Stimulated activated CD8-positive, alpha-beta memory T cell treated with anti-CD3 and anti-CD28 coated beads, Interleukin-12 subunit alpha, Interleukin-12 subunit beta, amount 100 ng/mL, for 24 hours (primary cell): ENCODE measurements around the gene CDYL.

Experiments used
- DNase-seq: peaks from one replicate; pipeline ENCODE4 v3.0.0-alpha.2; 2020; ENCODE audit errors: extremely low read depth

Gene CDYL

DNA sequence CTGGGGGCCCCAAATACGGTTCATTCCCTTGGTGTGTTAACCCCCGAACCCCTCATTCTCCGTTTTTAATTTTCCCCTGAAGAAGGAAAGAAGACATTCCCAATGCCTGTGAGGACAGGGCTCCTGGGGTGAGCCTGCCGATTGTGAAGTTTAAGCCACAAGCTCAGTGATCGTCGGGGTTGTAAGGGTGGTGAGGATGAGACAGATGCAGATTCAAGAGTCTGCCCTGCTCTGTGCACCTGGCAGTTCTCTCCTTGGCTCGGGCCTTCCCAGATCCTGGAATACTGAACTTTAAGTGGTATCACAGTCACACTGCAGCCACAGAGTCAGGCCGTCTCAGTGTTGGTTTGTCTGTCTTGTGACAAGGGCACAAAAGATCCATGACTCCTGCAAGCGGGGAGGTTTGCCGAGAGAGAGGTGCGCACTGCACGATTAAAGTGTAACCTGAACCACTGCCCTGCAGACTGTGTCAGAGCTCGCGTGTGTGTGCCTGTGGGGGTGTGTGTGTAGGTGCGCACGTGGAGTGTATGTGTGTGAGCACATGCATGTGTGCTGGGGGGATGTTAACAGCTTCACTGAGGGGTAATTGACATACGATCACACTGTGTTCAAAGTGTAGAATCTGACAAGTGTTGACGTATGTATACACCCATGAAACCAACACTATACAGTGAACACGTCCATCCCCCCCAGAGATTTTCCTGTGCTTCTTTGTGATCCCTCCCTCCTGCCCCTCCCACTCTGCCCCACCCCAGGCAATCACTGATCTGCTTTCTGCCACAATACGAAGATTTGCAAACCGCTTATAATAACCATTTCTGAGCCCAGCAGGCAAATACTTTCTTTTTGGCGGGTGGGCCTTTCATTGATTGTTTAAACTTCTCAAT is 188.7 kb downstream of the CDYL start:
- DNase-seq, result no peak

GRCh38 chr6:4965562-4966389 is 189.6 kb downstream of the CDYL start:
- DNase-seq, result no peak

GRCh38 chr6:4967301-4968030 is 191.3 kb downstream of the CDYL start:
- DNase-seq, result no peak

- no peak for DNase-seq
Observed at GRCh38 chr6:4969609-4970285, 193.5 kb downstream of the CDYL start.

DNA sequence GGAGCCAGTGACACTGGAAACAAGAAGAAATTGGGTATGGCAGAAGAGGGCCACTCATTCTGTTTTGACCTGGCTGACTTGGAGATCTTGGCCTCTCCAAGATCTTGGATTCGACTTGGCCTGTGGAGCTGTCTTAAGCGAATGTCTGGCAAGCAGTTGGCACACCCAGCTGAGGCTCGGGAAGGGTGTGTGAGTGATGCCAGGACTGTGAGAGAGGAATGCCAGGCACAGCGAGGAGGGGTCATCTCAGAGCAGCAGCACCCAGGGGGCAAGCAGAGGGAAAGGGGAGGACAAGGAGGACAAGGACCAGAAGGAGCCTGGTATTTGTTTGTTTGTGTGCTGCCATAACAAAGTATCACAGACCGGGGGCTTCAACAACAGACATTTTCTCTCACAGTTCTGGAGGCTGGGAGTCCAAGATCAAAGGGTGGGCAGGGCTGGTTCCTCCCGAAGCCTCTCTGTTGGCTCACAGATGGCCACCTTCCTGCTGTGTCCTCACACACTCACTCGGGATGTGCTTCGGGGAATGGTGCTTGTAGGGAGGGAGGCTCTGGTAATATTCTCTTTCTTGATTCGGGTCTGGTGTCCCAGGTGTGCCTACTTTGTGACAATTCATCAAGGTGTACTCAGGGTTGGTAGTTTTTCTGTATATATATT is 194.7 kb downstream of the CDYL start:
- DNase-seq, result no peak

- no peak for DNase-seq
Observed at GRCh38 chr6:4971851-4972250, 195.6 kb downstream of the CDYL start.

- DNase-seq, result no peak
Observed at GRCh38 chr6:4972438-4972837, 196.2 kb downstream of the CDYL start.

DNA sequence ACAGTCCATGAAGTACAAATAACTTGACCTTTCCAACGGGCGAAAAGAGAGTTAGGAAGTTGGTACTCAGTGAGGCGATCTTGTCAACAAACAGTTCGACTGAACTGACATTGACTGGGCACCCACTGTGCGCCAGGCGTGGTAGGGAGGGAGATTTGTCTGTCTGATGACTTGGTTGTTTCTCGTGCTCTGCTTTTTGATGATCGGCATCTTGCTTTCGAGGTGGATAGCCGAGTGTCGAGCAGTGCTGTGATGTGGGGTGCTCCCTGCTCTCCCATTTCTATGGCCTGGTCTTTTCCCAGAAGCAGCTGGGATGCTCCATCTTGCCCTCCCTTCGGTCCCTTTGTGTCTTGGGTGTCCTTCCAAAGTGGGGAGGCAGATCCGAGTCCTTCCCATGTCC is 197.2 kb downstream of the CDYL start:
- DNase-seq, result no peak

GRCh38 chr6:4973982-4974745 is 198.0 kb downstream of the CDYL start:
- no peak for DNase-seq

DNA sequence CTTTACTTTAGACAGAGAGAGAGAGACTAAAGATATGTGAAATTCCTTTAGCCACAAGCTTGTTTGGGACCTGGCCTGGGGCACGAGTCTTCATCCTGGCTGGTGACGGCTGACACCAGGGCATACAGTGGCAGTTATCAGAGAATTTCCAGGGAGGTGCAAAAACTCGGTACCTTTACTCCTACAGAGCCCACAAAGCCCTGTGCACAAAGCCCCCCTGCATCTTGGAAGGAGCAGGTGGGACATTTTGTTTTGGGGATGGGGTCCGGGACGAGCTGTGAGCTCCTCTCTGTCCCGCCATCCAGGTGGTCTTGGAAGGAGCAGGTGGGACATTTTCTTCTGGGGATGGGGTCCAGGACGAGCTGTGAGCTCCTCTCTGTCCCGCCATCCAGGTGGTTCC is 198.8 kb downstream of the CDYL start:
- no peak for DNase-seq

DNA sequence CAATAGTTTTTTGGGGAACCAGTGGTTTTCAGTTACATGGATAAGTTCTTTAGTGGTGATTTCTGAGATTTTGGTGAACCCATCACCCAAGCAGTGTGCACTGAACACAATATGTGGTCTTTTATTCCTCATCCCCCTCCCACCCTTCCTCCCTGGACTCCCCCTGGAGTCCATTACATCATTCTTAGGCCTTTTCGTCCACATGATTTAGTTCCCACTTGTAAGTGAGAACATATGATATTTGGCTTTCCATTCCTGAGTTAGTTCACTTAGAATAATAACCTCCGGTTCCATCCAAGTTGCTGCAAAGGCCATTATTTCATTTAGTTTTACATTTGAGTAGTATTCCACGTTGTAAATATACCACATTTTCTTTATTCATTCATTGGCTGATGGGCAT is 199.3 kb downstream of the CDYL start:
- DNase-seq, result no peak

- DNase-seq, result no peak
Observed at GRCh38 chr6:4977468-4977867, 201.3 kb downstream of the CDYL start.

DNA sequence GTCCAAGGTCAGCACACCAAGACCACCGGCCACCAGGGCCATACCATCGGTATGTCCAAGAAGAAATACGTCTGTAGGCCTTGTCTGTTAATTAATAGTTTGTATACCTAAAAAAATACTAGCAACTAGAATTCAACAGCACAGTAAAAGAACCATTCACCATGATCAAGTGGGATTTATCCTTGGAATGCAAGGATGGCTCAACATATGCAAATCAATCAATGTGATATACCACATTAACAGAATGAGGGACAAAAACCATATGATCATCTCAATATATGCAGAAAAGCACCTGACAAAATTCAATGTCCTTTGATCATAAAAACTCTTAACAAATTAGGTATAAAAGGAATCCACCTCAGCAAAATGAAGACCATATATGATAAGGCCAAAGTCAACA is 203.2 kb downstream of the CDYL start:
- DNase-seq, result no peak

- no peak for DNase-seq
Observed at GRCh38 chr6:4981761-4982160, 205.6 kb downstream of the CDYL start.

DNA sequence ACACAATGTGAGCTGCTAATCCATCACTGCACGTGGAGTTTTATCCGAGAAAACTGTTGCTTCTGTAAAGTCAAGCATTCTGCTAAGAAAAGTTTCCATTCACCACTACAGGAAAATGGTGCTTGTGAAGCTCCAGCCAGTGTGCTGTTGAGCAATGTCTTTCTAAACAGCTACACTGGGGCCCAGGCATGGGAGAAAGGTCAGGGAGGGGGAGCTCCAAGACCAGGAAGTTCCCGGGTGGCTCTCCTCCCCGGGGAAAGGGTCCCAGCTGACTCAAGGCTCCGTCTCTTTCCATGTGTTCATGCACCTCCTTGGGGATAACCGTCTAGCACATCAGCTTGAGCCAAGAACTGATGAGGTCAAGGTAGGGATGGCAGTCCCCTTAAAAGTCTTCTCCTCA is 207.1 kb downstream of the CDYL start:
- no peak for DNase-seq

DNA sequence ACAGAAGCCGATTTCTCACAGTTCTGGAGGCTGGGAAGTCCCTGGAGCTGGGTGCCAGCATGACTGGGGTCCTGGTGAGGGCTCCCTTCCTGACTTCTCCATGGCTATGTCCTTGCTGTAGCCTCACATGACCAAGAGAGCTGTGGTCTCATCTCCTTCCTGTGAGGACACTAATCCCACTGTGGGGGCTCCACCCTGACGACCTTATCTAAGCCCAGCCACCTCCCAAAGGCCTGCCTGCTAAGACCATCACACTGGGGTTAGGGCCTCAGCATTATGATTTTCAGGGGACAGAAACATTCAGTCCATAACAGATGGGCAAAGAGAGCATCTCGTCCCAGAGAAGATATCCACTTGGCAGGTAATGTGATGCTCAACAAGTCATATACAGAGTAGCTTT is 210.8 kb downstream of the CDYL start:
- DNase-seq, result no peak

GRCh38 chr6:4987432-4987831 is 211.2 kb downstream of the CDYL start:
- DNase-seq, result no peak

GRCh38 chr6:4994741-4995140 is 218.5 kb downstream of the CDYL start:
- DNase-seq, result no peak

- no peak for DNase-seq
Observed at GRCh38 chr6:4997862-4998261, 221.7 kb downstream of the CDYL start.

- no peak for DNase-seq
Observed at GRCh38 chr6:4999586-4999985, 223.4 kb downstream of the CDYL start.
